Renal cortex interstitium (tissue), 11 donors: ENCODE measurements around the gene CIB2. TPM values are rescaled to one million over a fixed set of nuclear protein-coding genes. Genes with fewer than 3 reads are reported as not detected.
A peak's percentile ranks its signal among the peaks of the same experiment; 100 is the strongest.

Experiments used
- DNase-seq, 11 donors: peaks; one replicate each; pipeline ENCODE4 v3.0.0-alpha.2; 2013; ENCODE audit warnings: low read depth in 9 of 11, low spot score in 4 of 11; ENCODE audit errors: extremely low read depth in 1 of 11
- polyA plus RNA-seq, 3 donors: library from polyadenylated mRNA; unstranded; fragments of 120-200 nt; gene quantifications; one replicate each; pipeline ENCODE4 v1.2.1, GENCODE V29; 2013; ENCODE audit not compliant: insufficient read length in 3 of 3

The CIB2 gene
- polyA plus RNA-seq, 3 donors = 27.6 to 38.4 (median 29.0) TPM

DNA sequence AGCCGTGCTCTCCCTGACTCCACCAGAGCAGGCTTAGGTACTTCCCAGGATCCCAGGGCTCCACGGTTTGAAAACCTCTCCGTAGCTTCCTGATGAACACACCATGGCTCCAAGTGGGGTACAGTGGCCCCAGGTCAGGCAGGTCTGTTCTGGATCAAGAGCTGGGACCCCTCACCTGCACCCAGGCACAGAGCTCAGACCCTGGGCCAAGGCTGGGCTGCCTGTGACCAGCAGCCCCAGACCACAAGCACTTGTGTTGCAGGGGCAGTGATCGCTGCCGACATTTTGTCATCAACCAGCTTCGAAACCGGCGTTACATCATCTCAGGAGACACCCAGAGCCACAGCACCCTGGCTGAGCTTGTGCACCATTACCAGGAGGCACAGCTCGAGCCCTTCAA, 33.6 kb downstream of the CIB2 start:
- DNase-seq = no peak

GRCh38 chr15:78093242-78094020, 37.8 kb downstream of the CIB2 start:
- peak in 8 of 11 donors; percentile 38 to 81 (median 69) for DNase-seq

- no peak for DNase-seq
Observed at GRCh38 chr15:78092261-78093041, 38.8 kb downstream of the CIB2 start, which contains the start of gene SH2D7. Gene SH2D7, plus strand, starts transcription at chr15:78092561. Its CDS starts 24 bp downstream, at chr15:78092585.

GRCh38 chr15:78090422-78091063, 40.7 kb downstream of the CIB2 start:
- no peak for DNase-seq

GRCh38 chr15:78088773-78089080, 42.5 kb downstream of the CIB2 start:
- DNase-seq = no peak

DNA sequence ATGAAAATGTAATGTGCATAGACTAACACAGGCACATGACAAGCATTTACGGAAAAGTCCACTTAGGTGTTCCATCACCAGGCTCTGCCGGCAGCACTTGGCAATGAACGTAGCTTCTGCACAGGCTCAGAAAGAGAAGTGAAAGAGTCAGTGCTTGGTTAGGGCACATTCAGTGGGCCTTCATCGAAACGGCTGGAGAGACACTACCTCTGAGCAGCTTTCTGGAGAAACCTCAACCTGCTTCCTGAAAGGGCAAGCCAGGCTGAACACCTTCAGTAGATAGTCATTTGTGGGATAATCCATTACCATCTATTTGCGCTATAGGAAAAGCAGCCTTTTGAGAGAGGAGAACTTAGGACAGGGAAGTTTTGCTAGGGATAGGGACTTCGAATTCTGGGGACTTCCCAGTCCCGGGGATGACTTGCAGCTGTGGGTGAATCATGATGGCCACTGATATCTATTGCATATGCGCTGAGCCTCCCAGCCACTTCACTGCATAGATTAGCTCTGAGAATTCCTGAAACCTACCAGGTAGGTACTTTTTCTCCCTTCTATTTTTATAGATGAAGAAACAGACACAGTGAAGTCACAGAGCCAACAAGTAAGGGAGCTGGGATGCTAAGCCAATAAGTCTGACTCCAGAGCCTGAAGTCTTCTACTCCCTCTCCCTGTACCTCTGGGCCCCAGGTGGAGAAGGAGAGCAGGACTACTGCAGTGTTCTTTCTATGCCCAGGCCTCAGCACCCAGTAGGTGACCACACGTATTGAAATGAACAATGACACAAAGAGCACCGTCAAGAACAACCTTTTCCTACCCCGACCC, 43.1 kb downstream of the CIB2 start:
- no peak for DNase-seq

DNA sequence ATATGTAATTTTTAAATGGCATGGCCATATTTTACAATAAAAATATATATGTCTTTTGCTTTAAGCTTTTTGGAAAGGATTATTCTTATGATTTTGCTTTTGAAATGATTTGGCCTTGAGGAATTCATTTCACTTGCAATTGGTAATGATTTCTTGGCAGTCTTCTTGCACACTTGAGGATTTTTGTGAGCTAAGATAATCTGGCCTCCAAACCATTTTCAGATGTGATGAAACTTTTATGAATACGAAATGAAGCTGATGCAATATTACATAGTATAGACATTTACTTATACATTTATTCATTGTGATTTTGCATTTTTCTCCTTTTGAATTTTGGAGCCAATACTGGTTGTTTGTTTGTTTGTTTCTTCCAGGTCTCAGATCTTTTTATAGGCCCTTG, 45.3 kb downstream of the CIB2 start:
- DNase-seq = no peak

GRCh38 chr15:78084449-78084750, 46.8 kb downstream of the CIB2 start:
- no peak for DNase-seq

- DNase-seq = no peak
Observed at GRCh38 chr15:78083687-78084448, 47.4 kb downstream of the CIB2 start.

- DNase-seq = no peak
Observed at GRCh38 chr15:78083186-78083585, 48.1 kb downstream of the CIB2 start.

DNA sequence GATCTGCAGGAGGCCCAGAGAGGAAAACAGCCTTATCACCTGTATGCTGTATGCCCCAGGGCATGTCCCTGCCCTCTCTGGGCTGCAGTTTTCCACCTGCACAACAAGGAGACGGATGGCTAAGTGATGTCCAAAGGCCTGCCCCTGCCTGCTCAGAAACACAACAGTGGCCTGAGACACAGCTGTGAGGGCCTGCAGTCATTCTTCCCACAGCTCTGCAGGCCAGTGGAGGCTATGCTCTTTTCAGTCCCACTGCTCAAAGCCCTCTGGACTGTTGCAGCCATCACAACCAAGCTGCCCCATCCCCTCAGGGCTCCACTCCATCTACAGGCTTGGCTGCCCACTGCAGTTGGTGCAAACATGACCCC, 48.5 kb downstream of the CIB2 start:
- DNase-seq = no peak

- DNase-seq = no peak
Observed at GRCh38 chr15:78082106-78082742, 49.0 kb downstream of the CIB2 start.

DNA sequence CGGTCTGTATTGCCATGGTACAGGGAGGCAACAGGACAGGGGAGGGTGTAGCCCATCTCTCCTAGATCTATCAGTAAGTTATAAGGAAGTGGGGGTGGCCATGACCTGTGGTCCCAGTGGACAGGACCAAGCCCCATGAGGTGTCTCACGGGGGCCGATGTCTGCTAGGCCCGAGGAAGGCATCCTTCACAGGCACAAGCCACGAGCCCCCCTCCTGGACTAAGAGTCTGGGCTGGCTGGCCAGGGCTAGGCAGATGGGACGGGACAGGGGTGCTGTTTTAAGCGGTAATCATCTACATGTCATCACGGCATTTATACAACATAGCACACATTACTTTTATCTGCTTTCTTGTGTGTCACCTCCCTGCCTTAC, 51.2 kb downstream of the CIB2 start:
- DNase-seq = no peak

DNA sequence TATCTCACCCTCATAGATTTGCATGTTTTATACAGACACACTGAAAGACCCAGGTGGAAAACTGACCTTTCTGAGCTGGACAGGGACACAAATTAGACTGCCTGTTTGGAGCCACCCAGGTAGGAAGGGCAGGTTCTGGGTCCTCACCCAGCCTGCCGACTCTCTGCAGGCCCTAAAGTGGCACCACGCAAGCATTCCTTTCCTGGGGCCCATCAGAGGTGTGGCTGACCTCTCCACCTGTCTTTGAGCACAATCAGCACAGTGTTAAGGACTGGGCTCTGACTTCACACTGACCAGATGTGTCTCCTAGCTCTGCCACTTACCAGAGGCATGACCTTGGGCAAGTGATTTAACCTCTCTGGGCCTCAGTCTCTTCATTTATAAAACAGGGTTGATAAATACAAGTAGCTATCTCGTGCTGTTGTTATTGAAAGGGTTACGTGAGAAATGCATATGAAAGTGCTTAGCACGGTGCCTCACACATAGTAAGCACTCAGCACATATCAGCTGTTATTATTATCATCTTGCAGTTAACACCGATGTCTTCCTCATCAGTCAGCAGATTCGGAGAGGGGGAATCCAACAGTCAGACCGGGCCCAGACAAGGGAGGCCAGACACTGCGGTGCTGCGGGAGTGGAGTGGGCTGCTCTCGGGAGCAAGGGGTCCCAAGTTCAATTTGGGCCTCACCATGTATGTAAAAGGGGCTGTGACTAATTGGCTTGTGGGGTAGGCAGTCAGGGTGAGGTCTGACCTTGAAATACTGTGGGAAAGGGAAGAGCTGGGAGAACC, 51.8 kb downstream of the CIB2 start:
- no peak for DNase-seq

DNA sequence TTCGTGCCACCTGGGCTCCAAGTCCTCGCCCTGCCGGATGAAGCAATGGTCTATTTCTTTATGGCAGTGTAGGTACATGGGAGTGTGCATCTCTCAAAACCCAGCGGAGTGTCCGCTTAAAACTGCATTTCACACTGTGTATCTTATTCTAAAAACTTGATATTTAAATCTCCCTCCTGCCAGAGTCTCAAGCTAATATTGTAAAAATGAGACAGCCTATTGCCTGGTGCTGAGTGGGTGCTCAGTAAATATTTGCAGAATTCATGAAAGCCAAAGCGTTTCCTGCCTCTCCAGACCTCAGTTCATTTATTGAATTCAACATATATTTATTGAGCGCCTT, 53.4 kb downstream of the CIB2 start:
- DNase-seq = no peak

DNA sequence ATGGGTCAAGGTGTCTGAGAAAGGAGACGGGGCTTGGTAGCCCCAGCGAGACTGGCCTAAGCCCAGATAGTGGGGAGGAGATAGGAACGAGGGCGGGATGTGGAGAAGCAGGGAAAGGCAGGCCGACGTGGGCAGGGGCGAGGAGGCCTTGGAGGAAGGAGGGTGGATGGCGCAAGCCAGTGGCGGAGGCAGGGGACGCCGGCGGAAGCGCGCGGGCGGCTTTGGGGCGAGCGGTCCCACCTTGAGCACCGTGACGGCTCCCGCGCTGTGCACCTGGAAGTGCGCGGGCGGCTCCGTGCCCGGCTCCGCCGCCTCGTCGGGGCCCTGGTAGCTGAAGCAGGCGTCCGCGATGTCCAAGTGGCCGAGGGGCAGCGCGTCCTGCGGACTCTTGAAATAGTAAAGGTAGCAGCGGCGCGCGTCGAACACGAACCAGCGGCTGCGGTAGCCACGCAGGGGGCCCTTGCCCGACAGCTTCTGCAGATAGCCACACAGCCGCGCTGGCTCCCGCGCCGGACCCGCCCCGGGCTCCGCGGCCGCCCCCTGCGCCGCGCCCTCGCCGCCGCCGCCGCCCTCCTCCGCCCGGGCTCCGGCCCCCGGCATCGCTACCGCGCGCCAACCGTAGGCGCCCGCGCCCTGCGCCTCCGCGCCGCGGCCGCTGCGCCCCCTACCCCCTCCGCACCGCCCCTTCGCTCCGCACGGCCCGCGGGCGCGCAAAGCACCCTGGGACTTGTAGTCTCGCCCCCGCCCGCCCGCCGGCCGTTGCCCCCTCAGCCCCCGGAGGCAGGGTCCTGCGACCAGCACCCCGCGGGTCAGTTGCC, 54.0 kb downstream of the CIB2 start, which contains the start of gene TBC1D2B:
Gene TBC1D2B, minus strand, starts transcription at position 659 of the 818 bp plus-strand sequence. Its CDS starts 59 bp downstream, at position 600.
- peak in 4 of 11 donors; percentile 36 to 47 (median 41) for DNase-seq
